Measurements from ENCODE around the gene PTPRT.

The PTPRT gene

DNA sequence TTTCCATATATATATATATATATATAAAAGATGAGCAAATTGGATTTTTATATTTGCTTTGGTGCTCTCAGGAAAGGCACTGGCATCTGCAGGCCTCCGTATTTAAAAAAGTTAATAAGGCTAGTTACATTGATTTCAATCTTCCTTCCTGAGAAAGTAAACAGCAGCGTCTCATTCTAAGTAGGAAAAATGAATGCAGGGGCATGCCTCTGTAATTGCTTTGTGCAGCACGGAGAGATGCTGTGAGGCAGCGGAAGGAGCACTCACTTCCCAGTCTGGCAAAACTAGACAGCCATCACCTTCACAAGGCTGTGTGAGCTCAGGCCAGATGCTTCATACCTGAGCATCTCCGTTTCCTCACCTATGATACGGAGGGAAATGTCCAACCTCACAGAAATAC lies 303.7 kb downstream of the PTPRT start:
- Histone ChIP-seq H3K27me3 (ENCODE audit: control insufficient read depth in 1 of 2, insufficient read depth in 1 of 2, low read length in 2 of 2) (no peaks in the 10 kb centered on the region), H3K27ac (ENCODE audit: low read length, poor library complexity, severe bottlenecking) (no peak overlapping the region), H2BK120ac (ENCODE audit: low read depth, low read length) (no peak overlapping the region), H3K18ac (ENCODE audit: low read depth in 1 of 2, low read length in 2 of 2) (no peak overlapping the region), H3K23ac (ENCODE audit: low read length in 2 of 2) (no peak overlapping the region), H2AK5ac (ENCODE audit: low read length, severe bottlenecking) (no peak overlapping the region), H3K79me1 (replicated peaks; ENCODE audit: low read length, poor library complexity, severe bottlenecking) (no peaks in the 10 kb centered on the region), H2BK5ac (ENCODE audit: low read depth, low read length, poor library complexity, severe bottlenecking) (no peak overlapping the region), H3K4me2 (ENCODE audit: low read length, poor library complexity, severe bottlenecking) (no peak overlapping the region), H4K91ac (ENCODE audit: low read length) (no peak overlapping the region), H2BK12ac (ENCODE audit: low read length in 2 of 2) (no peak overlapping the region), H3K4ac (ENCODE audit: low read depth in 1 of 2, low read length in 2 of 2) (no peak overlapping the region), H3K4me1 (ENCODE audit: control insufficient read depth, insufficient read depth, low read depth, low read length) (no peaks in the 10 kb centered on the region), H3K36me3 (ENCODE audit: control insufficient read depth in 1 of 2, insufficient read depth in 2 of 2, low read depth in 1 of 2, low read length in 2 of 2) (no peaks in the 10 kb centered on the region), H2AFZ (ENCODE audit: low read depth, low read length) (no peak overlapping the region), H4K8ac (ENCODE audit: low read length) (no peak overlapping the region), H3K9me3 (ENCODE audit: control insufficient read depth, low read length) (no peaks in the 10 kb centered on the region), H3K4me3 (ENCODE audit: insufficient read depth in 1 of 2, low read depth in 1 of 2, low read length in 2 of 2) (no peak overlapping the region), H3K9ac (ENCODE audit: low read length) (no peak overlapping the region), H3K14ac (ENCODE audit: low read length in 2 of 2) (no peak overlapping the region), H2BK15ac (ENCODE audit: low read depth, poor library complexity, severe bottlenecking) (no peak overlapping the region)
- 96% methylated on average over 4 of the region's 6 CpGs for WGBS
- no peak for DNase-seq

DNA sequence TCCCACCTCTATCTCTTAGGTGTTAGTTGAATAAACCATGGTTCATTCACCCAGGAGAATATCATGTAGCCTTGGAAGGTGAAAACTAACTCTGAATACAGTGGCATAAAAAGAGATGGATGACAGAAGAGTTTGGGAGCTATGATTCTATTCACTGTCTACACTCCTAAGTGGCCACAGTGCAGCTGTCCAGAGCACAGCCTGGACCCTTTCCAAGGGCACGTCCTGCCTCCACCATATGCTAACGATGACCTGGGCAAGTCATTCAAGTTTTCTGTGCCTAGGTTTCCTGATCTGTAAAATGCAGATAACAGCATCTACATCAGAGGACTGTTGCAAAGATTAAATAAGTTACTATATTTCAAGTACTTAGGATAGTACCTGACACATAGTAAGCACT lies 314.1 kb downstream of the PTPRT start:
- Histone ChIP-seq H4K8ac (ENCODE audit: low read length) (no peak overlapping the region), H2AK5ac (ENCODE audit: low read length, severe bottlenecking) (no peak overlapping the region), H2BK15ac (ENCODE audit: low read depth, poor library complexity, severe bottlenecking) (no peak overlapping the region), H3K4me1 (ENCODE audit: control insufficient read depth, insufficient read depth, low read depth, low read length) (no peaks in the 10 kb centered on the region), H3K36me3 (ENCODE audit: control insufficient read depth in 1 of 2, insufficient read depth in 2 of 2, low read depth in 1 of 2, low read length in 2 of 2) (no peaks in the 10 kb centered on the region), H3K14ac (ENCODE audit: low read length in 2 of 2) (no peak overlapping the region), H3K79me1 (replicated peaks; ENCODE audit: low read length, poor library complexity, severe bottlenecking) (no peaks in the 10 kb centered on the region), H2AFZ (ENCODE audit: low read depth, low read length) (no peak overlapping the region), H3K27ac (ENCODE audit: low read length, poor library complexity, severe bottlenecking) (no peak overlapping the region), H4K91ac (ENCODE audit: low read length) (no peak overlapping the region), H3K23ac (ENCODE audit: low read length in 2 of 2) (no peak overlapping the region), H3K27me3 (ENCODE audit: control insufficient read depth in 1 of 2, insufficient read depth in 1 of 2, low read length in 2 of 2) (no peaks in the 10 kb centered on the region), H2BK120ac (ENCODE audit: low read depth, low read length) (no peak overlapping the region), H3K9me3 (ENCODE audit: control insufficient read depth, low read length) (no peaks in the 10 kb centered on the region), H3K18ac (ENCODE audit: low read depth in 1 of 2, low read length in 2 of 2) (no peak overlapping the region), H3K4me2 (ENCODE audit: low read length, poor library complexity, severe bottlenecking) (no peak overlapping the region), H3K4ac (ENCODE audit: low read depth in 1 of 2, low read length in 2 of 2) (no peak overlapping the region), H3K9ac (ENCODE audit: low read length) (no peak overlapping the region), H3K4me3 (ENCODE audit: insufficient read depth in 1 of 2, low read depth in 1 of 2, low read length in 2 of 2) (no peak overlapping the region), H2BK12ac (ENCODE audit: low read length in 2 of 2) (no peak overlapping the region), H2BK5ac (ENCODE audit: low read depth, low read length, poor library complexity, severe bottlenecking) (no peak overlapping the region)
- 75% methylated on average over 1 of the region's 2 CpGs for WGBS
- DNase-seq: no peak

DNA sequence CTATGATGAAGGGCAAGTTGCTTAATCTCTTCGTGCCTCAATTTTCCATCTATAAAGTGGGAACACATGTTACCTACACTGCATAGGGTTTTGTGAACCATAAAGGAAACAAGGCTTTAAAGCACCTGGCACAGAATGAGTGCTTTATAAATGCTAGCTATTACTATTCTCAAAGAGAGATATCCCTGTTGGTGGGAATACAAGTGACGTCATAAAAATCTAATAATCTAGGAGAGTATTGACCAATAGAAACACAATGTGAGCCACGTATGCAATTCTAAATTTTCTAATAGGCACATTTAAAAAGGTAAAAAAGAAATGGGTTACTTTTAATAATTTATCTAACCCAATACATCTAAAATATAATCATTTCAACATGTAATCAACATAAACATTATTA lies 316.4 kb downstream of the PTPRT start:
- Histone ChIP-seq H3K36me3 (ENCODE audit: control insufficient read depth in 1 of 2, insufficient read depth in 2 of 2, low read depth in 1 of 2, low read length in 2 of 2) (no peaks in the 10 kb centered on the region), H3K4ac (ENCODE audit: low read depth in 1 of 2, low read length in 2 of 2) (no peak overlapping the region), H3K18ac (ENCODE audit: low read depth in 1 of 2, low read length in 2 of 2) (no peak overlapping the region), H3K4me2 (ENCODE audit: low read length, poor library complexity, severe bottlenecking) (no peak overlapping the region), H3K14ac (ENCODE audit: low read length in 2 of 2) (no peak overlapping the region), H3K4me1 (ENCODE audit: control insufficient read depth, insufficient read depth, low read depth, low read length) (no peaks in the 10 kb centered on the region), H4K91ac (ENCODE audit: low read length) (no peak overlapping the region), H3K27ac (ENCODE audit: low read length, poor library complexity, severe bottlenecking) (no peak overlapping the region), H3K4me3 (ENCODE audit: insufficient read depth in 1 of 2, low read depth in 1 of 2, low read length in 2 of 2) (no peak overlapping the region), H4K8ac (ENCODE audit: low read length) (no peak overlapping the region), H2BK5ac (ENCODE audit: low read depth, low read length, poor library complexity, severe bottlenecking) (no peak overlapping the region), H3K9me3 (ENCODE audit: control insufficient read depth, low read length) (no peaks in the 10 kb centered on the region), H3K79me1 (replicated peaks; ENCODE audit: low read length, poor library complexity, severe bottlenecking) (no peaks in the 10 kb centered on the region), H2BK12ac (ENCODE audit: low read length in 2 of 2) (no peak overlapping the region), H3K9ac (ENCODE audit: low read length) (no peak overlapping the region), H3K27me3 (ENCODE audit: control insufficient read depth in 1 of 2, insufficient read depth in 1 of 2, low read length in 2 of 2) (no peaks in the 10 kb centered on the region), H2AK5ac (ENCODE audit: low read length, severe bottlenecking) (no peak overlapping the region), H2BK120ac (ENCODE audit: low read depth, low read length) (no peak overlapping the region), H2AFZ (ENCODE audit: low read depth, low read length) (no peak overlapping the region), H3K23ac (ENCODE audit: low read length in 2 of 2) (no peak overlapping the region), H2BK15ac (ENCODE audit: low read depth, poor library complexity, severe bottlenecking) (no peak overlapping the region)
- 71% methylated on average over 1 of the region's 3 CpGs for WGBS
- DNase-seq: no peak

DNA sequence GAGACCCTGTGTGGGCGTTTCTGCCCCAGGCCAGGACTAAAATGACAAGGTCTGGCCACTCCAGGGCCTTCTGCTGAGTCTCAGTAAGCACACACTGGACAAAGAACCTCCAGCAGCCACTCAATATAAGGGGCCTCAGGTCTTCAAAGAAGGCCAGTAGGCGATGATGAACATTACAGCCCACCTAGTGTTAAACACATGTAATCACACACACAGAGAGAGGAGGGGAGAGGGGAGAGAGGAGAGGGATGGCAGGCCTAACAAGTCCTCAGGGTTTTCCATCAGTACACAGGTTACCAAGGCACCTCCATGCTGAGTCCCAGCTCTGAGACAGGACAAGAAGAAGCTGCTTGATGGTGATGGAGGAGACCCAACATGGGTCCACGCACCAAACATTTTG lies 325.6 kb downstream of the PTPRT start:
- H2BK12ac ChIP-seq (ENCODE audit: low read length in 2 of 2): no peak overlapping the region
- H3K4me1 ChIP-seq (ENCODE audit: control insufficient read depth, insufficient read depth, low read depth, low read length): no peaks in the 10 kb centered on the region
- H2BK120ac ChIP-seq (ENCODE audit: low read depth, low read length): no peak overlapping the region
- no peak overlapping the region for H3K4me2 ChIP-seq (ENCODE audit: low read length, poor library complexity, severe bottlenecking)
- no peak overlapping the region for H3K4me3 ChIP-seq (ENCODE audit: insufficient read depth in 1 of 2, low read depth in 1 of 2, low read length in 2 of 2)
- no peak overlapping the region for H4K8ac ChIP-seq (ENCODE audit: low read length)
- no peak overlapping the region for H3K14ac ChIP-seq (ENCODE audit: low read length in 2 of 2)
- H2BK5ac ChIP-seq (ENCODE audit: low read depth, low read length, poor library complexity, severe bottlenecking): no peak overlapping the region
- no peak overlapping the region for H3K27ac ChIP-seq (ENCODE audit: low read length, poor library complexity, severe bottlenecking)
- WGBS: 19% methylated on average over 2 of the region's 3 CpGs
- no peaks in the 10 kb centered on the region for H3K79me1 ChIP-seq (replicated peaks; ENCODE audit: low read length, poor library complexity, severe bottlenecking)
- H2BK15ac ChIP-seq (ENCODE audit: low read depth, poor library complexity, severe bottlenecking): no peak overlapping the region
- no peaks in the 10 kb centered on the region for H3K9me3 ChIP-seq (ENCODE audit: control insufficient read depth, low read length)
- H4K91ac ChIP-seq (ENCODE audit: low read length): no peak overlapping the region
- no peak overlapping the region for H2AFZ ChIP-seq (ENCODE audit: low read depth, low read length)
- no peaks in the 10 kb centered on the region for H3K36me3 ChIP-seq (ENCODE audit: control insufficient read depth in 1 of 2, insufficient read depth in 2 of 2, low read depth in 1 of 2, low read length in 2 of 2)
- no peak overlapping the region for H3K23ac ChIP-seq (ENCODE audit: low read length in 2 of 2)
- no peak overlapping the region for H3K9ac ChIP-seq (ENCODE audit: low read length)
- H3K27me3 ChIP-seq (ENCODE audit: control insufficient read depth in 1 of 2, insufficient read depth in 1 of 2, low read length in 2 of 2): no peaks in the 10 kb centered on the region
- H3K4ac ChIP-seq (ENCODE audit: low read depth in 1 of 2, low read length in 2 of 2): no peak overlapping the region
- no peak overlapping the region for H3K18ac ChIP-seq (ENCODE audit: low read depth in 1 of 2, low read length in 2 of 2)
- no peak overlapping the region for H2AK5ac ChIP-seq (ENCODE audit: low read length, severe bottlenecking)
- no peak for DNase-seq
